NCI-H446 treated with DMSO at 0.1 percent for 48 hours (cell line): ENCODE data around the gene PBLD.

Source experiments
- DNase-seq: peaks from one replicate; lab custom pipeline; 2025; lab: John Stamatoyannopoulos, UW

The PBLD gene

DNA sequence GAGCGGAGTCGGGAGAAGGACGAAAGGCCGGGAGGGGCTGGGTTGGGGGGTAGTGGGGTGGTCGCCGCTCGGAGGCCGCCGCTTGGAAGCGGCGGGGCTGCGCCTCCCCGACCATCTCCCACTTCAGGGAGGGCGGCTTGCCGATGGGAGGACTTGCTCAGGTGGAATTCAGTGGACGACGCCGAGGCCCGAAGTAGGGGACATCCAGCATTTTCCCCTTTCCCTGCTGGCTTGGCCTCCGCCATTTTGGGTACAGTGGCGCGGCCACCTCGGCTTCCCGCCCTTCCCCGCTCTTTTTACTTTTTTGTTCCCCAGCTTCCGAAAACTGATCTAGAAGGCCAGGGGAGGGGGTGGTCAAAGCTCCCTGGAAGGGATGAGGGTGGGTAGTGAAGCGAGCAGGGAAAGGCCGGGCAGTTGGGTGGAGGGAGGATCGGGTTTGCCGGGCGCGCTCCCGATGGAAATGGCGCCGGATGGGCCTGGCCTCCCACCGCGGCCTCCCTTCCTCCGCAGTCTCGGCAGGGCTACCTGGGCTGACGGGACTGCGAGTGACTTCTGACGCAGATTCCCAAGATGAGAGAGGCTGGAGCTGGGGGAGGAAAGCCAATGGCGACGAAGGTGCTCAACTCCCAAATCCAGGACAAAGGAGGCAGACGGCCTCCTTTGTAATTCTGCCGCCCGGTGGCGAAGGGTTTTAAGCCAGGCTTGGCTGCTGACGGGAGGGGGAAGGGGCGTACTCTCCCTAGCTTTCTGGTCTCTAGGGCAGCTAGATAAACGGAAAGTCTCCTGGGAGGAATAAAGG lies at the start of gene PBLD:
Gene PBLD, minus strand, starts transcription at position 670 of the 799 bp plus-strand sequence. CDS start 26,084 bp downstream, outside the sequence.
- peak; percentile 47 for DNase-seq

- no peak for DNase-seq
Measured at GRCh38 chr10:68371604-68372003, 38.9 kb upstream of the PBLD start.

GRCh38 chr10:68367121-68367520 lies 34.4 kb upstream of the PBLD start:
- no peak for DNase-seq

- DNase-seq: no peak
Measured at GRCh38 chr10:68366600-68366999, 33.9 kb upstream of the PBLD start.

- no peak for DNase-seq
Measured at GRCh38 chr10:68365611-68366010, 32.9 kb upstream of the PBLD start.

DNA sequence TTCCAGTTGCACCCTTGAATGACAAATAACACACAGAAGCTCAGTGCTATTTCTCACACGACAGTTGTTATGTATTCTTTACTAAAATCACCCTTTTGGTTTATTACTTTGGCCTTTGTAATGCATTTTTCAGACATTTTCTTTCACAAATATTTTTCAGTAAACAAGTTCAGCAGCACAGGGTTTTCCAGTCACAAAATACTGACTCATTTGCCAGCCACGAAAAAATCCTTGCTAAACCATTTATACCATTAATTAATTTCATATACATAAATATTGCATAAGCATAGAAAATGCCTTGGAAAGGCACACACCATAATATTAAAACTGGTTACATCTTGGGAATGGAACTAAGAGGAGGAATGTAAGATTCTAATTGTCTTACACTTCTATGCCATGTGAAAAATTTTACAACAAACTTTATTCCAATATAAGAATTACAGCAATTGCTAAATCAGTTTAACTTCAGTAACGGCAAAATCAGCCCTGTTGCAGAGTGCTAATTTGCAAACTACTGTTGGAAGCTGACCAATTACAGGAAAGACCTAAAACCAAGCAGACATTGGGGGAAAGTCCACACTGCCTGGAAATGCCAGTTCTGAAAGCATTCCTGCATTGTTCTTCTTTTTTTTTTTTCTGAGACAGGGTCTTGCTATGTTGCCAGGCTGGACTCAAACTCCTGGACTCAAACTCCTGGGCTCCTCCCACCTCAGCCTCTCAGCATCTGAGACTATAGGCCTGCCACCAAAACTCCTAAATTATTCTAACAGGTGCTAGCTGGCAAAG lies 31.6 kb upstream of the PBLD start:
- DNase-seq: no peak

DNA sequence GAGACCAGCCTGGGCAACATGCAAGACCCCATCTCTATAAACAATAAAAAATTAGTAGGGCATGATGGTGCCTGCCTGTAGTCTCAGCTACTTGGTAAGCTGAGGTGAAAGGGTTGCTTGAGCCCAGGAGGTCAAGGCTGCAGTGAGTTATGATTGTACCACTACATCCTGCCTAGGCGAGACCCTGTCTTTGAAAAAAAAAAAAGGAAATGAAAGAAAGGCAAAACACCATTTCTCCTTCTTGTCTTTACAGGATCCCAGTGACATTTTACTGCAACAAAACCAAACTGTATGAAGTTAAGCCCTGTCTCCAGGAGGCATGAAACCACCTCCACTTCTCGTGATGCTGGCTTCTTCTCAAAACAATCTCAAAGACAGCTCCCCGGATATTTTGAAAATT lies 29.9 kb upstream of the PBLD start:
- DNase-seq: no peak

- no peak for DNase-seq
Measured at GRCh38 chr10:68359189-68359588, 26.5 kb upstream of the PBLD start.

DNA sequence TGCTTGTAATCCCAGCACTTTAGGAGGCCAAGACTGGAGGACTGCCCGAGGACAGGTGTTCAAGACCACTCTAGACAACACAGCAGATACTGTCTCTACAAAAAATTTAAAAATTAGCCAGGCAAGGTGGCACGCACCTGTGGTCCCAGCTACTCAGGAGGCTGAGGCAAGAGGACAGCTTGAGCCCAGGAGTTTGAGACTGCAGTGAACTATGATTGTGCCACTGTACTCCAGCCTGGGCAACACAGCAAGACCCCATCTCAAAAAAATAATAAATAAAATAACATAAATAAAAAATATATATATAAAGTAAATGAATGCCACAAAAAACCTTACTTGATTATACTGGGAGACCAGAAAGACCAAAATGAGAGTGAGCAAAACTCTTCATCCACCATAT lies 20.8 kb upstream of the PBLD start:
- no peak for DNase-seq

- no peak for DNase-seq
Measured at GRCh38 chr10:68348265-68348741, 15.6 kb upstream of the PBLD start.

- DNase-seq: no peak
Measured at GRCh38 chr10:68346774-68347173, 14.0 kb upstream of the PBLD start.

GRCh38 chr10:68345621-68346020 lies 12.9 kb upstream of the PBLD start:
- no peak for DNase-seq

GRCh38 chr10:68342909-68343516 lies 10.3 kb upstream of the PBLD start:
- no peak for DNase-seq

DNA sequence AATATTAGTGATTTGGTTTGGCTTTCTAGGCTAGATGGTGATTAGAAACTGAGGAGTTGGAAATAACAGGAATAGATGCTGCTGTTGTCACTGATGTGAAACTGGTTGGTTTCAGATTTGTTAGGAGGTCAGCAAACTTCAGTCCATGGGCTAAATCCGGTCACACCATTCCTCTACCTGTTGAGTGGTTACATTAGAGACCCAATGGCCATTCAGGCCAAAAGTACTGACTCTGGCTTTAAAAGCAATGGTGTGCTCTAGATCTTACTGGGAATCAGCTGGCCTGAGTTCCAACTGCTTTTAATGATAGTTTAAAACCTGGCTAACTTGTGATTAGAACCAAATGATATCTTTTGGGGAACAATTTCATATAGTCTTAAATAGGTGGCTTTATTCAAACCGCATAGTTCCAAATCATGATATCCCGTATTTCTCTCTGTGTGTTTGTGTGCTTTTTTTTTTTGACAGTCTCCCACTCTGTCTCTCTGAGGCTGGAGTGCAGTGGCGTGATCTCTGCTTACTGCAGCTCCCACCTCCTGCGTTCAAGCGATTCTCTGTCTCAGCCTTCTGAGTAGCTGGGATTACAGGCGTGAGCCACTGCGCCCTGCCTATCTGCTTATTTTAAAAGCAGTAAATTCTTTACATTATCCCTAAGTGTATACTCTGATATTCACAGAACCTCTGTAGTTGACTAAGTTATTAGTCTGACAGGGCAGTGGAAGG lies 7.8 kb upstream of the PBLD start:
- DNase-seq: no peak

DNA sequence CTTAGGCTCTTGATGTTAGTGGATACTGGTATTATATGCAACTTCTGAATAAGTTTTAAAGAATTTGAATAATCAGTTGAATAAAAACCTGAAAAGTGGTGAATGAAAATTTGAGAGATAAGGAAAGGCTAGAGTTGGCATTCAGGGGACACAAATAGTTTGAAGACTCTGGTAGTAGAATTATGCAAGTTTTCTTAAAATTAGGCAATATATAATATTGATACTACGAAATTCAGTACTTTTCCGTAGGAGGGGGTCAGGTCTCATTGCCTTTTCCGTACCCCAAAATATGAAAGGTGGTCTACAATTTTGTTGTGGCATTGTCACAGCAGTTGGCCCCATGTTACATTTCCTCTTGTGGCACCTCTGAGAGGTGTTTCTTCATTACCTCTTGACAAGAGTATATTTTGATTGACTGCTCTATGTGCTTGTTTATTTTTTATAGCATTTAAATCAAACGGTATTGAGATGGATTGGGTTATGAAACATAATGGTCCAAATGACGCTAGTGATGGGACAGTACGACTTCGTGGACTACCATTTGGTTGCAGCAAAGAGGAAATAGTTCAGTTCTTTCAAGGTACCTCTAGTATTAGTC lies 4.1 kb upstream of the PBLD start:
- DNase-seq: no peak

GRCh38 chr10:68334672-68335467 lies 2.1 kb upstream of the PBLD start:
- no peak for DNase-seq

DNA sequence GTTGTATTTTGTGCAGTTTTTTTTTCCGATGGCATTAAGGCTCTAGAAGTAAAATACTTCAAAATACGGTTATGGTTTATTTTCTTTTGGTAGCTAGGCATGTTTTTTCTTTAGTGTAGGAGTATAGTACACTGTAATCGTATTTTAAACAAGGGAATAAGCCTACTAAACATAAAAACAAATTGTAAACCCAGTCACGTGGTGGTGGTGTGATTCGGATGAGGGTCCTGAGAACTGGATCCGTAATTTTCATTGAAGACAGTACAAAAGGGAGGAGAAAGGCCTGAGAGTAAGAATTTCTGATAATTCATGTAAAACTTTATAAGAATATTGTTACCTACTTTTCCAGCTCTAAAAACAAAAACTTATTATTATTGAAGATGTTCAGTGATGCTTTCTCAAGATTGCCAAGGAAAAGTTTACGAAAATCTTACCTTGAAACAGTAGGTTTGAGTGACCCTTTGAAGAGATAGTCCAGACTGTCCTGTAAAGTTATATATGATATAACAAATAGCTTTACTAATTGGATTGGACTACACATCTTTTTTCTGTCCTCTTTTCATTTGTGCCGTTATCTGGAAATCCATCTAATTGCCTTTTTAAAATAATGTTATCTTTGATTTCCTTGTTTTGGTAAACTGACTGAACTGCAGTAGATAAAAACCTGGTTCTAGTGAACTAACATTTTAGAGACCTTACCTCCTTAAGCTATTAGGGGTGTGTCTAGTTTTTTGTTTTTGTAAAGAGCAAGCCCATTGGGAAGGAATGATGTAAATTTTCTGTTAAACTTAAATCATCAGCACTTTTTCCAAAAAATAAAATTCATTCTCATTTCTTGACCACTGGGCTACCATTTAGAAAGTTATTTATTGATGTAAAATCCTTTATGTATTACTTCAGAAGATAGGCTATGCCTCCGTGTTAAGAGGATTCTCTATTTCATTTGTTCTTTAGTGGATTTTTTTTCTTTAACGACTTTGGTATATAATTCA lies 1.0 kb upstream of the PBLD start:
- DNase-seq: no peak

- no peak for DNase-seq
Measured at GRCh38 chr10:68333058-68333395, 299 bp upstream of the PBLD start.

GRCh38 chr10:68331455-68332258 lies 1.1 kb downstream of the PBLD start, which contains the start of gene HNRNPH3:
TSS of gene HNRNPH3 (plus strand) at chr10:68332064. CDS start at chr10:68337222, 5,158 bp downstream.
- DNase-seq: peak; percentile 85
